ENCODE results near the gene CLEC4E.

CLEC4E gene

GRCh38 chr12:8491646-8492530 is 48.8 kb downstream of the CLEC4E start:
- no peak for TF ChIP-seq ZFX (IDR thresholded peaks at IDR 0.05; ENCODE audit: borderline replicate concordance)
- TF ChIP-seq, protein P1, sequence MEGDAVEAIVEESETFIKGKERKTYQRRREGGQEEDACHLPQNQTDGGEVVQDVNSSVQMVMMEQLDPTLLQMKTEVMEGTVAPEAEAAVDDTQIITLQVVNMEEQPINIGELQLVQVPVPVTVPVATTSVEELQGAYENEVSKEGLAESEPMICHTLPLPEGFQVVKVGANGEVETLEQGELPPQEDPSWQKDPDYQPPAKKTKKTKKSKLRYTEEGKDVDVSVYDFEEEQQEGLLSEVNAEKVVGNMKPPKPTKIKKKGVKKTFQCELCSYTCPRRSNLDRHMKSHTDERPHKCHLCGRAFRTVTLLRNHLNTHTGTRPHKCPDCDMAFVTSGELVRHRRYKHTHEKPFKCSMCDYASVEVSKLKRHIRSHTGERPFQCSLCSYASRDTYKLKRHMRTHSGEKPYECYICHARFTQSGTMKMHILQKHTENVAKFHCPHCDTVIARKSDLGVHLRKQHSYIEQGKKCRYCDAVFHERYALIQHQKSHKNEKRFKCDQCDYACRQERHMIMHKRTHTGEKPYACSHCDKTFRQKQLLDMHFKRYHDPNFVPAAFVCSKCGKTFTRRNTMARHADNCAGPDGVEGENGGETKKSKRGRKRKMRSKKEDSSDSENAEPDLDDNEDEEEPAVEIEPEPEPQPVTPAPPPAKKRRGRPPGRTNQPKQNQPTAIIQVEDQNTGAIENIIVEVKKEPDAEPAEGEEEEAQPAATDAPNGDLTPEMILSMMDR (IDR thresholded peaks at IDR 0.05): no peak

More at GRCh38 chr12:8491646-8492530, 48.8 kb downstream of the CLEC4E start:
- H3K27ac ChIP-seq: no peak overlapping the region

Data from 22Rv1 (cell line).